HG02970 (cell line): Measurements from ENCODE around the gene TMEM219.

ENCODE experiments used
- ATAC-seq: cut with Tn5 transposase; IDR thresholded peaks from one replicate; pipeline ENCODE4 v1.9.1; 2021; ENCODE audit warnings: mild to moderate bottlenecking, moderate library complexity, moderate number of reproducible peaks; ENCODE audit not compliant: unreplicated experiment, low FRiP score

Gene TMEM219

GRCh38 chr16:29978564-29979270 lies 16.8 kb downstream of the TMEM219 start:
- ATAC-seq = no peak

GRCh38 chr16:29982560-29983419 lies 20.9 kb downstream of the TMEM219 start:
- ATAC-seq = no peak

- ATAC-seq = no peak
These were observed 21.7 kb downstream of the TMEM219 start for GRCh38 chr16:29983420-29984136.

GRCh38 chr16:29984137-29984763 lies 22.4 kb downstream of the TMEM219 start:
- ATAC-seq = no peak

GRCh38 chr16:29984764-29985147 lies 22.9 kb downstream of the TMEM219 start:
- no peak for ATAC-seq

- no peak for ATAC-seq
These were observed 23.5 kb downstream of the TMEM219 start for GRCh38 chr16:29985271-29985811.

GRCh38 chr16:29986231-29986630 lies 24.4 kb downstream of the TMEM219 start:
- no peak for ATAC-seq

GRCh38 chr16:29986931-29987330 lies 25.1 kb downstream of the TMEM219 start:
- no peak for ATAC-seq

- ATAC-seq = no peak
These were observed 25.6 kb downstream of the TMEM219 start for GRCh38 chr16:29987371-29988085.

- ATAC-seq = no peak
These were observed 26.6 kb downstream of the TMEM219 start for GRCh38 chr16:29988346-29989075.

- ATAC-seq = no peak
These were observed 27.4 kb downstream of the TMEM219 start for GRCh38 chr16:29989111-29989858.

GRCh38 chr16:29990034-29990433 lies 28.2 kb downstream of the TMEM219 start:
- no peak for ATAC-seq

GRCh38 chr16:29990883-29991570 lies 29.1 kb downstream of the TMEM219 start:
- no peak for ATAC-seq

GRCh38 chr16:29991571-29991904 lies 29.7 kb downstream of the TMEM219 start:
- ATAC-seq = no peak

- no peak for ATAC-seq
These were observed 30.6 kb downstream of the TMEM219 start for GRCh38 chr16:29992344-29992967.

- ATAC-seq = no peak
These were observed 31.5 kb downstream of the TMEM219 start for GRCh38 chr16:29993191-29993902.
